Measurements from ENCODE around the gene GOLGB1.

Gene GOLGB1

DNA sequence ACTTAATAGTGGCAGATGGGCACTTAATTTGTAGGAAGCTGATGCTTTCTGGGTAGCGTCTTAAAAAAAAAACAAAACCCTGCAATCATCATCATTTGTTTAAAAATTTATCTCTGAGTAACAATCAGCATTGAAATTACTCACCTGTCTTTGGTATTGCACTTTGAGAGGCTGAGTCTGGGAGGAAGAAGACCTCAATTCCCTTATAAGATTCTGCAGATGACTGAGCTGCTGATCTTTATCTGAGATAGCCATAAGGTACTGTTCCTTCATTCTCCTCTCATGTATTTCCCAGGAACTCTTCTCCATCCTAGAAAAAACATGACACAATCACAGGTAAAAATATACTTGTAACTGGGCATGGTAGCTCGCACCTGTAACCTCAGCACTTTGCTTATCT, 72.4 kb downstream of the GOLGB1 start:
- no peak for DNase-seq

DNA sequence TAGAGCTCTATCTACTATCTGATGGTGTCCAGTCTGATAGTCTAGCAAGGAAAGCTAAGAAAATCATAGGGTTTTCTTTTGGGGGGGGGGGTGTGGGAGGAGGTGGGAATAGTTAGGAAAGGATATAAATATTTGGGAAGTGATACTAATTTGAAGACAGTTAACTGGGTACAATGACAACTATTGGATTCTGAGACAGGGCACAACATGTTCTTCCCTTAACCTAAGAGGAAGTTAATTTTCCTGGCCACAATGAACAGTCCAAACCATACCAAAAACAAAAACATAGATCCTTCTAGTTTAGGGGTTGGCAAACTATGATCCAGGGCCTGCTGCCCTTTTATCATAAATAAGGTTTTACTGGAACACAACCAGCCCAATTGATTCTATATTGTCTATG, 78.9 kb downstream of the GOLGB1 start:
- DNase-seq: no peak

DNA sequence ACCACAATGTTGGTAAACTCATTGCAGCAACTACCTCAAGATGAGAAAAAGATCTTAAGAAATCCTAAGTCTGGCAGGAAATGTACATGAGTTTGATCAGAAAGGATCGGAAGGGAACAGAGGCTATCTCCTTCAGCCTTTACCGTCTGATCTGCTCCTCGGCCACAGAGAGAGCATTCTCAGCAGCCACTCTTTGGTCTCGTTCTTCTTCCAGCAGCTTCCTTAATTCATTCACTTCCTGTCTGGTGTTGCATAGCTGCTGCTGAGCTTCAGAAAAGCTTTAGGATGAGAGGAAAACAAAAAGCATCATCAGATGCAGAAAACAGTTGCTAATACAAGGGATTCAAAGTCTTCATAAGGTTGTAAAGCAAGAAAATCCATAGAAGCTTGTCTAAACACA, 82.2 kb downstream of the GOLGB1 start:
- no peak for DNase-seq

DNA sequence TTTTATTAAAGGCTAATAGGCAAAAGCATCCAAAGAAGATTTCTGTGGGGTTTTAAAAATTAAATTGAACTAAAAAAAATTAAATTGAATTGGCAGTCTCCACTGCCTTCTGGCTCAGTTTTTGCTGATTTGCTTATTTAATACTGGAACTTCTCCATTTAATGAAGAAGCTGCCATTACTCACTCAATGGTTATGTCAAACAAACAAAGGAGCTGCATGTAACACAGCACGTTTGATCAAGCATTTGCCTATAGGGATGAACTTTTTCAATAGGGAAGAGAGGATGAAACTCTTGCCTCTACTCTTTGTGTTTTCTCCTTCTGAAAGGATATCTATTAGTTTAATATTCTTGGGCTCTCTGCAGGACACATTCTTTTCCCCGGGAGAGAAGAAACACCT, 84.1 kb downstream of the GOLGB1 start:
- no peak for DNase-seq

DNA sequence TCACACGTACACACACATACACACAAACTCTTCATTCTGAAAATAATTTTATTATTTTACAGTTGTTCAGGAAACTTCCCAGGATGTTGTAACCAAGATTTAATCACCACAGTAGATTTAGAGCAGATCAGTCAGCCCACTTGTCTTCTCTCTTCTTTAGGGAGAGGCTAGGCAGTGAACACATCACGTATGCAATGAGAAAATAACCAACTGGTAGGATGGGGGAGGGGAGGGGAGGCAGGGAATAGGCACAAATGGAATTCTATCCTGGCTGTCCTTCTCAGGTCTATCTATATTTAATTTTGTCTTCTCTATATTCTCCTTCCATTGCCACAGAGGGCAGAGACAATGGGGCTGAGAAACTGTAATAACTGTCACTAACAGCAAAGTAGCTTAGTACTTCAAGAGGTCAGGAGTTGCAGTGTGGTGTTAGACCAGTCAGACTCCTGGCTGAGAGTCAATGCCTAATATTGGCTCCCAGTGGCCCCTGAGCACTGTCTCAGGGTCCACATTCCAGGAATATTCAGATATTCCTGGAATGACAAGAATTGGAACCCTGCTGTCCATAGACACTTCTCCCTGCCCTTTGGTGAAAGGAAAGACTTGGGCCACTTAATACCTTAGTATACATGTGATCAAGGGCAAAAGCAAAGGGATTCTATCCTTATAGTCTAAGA, 86.2 kb downstream of the GOLGB1 start:
- DNase-seq: no peak

DNA sequence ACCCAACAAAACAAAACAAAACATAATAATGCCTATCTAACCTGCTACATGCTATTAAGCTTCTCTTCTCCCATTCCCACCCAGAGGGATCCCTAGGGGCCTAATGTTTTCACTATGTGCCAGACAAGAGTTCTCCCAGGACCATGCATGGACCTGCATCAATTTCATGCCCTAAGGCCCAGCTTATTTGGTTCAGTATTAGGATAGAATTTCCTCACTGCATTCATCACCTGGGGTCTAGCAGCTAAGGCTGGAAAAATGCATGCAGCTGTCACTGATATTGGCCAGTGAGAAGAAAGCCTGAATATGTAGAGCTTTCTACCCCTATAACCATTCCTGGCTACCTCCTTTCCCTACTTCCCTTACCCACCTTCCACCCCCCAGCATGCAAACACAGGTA, 86.8 kb downstream of the GOLGB1 start:
- DNase-seq: no peak

DNA sequence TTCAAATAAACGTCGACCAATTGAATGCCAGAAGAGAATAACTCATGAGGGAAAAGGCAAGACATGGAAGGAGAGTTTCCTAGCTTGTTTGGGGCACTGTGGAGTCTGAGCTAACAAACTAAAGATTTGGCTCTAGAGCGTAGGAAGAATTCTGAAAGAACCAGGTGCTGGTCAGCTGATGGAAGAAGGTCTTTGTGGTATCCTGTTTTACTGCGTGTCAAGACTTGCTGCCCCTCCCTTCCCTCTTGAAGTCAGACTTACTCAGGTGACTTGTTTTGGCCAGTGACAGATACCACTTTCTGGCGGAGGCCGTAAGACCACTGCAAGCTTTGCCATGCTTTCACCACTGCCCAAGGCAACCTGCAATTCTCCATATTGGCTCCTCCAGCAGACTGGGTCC, 88.2 kb downstream of the GOLGB1 start:
- DNase-seq: no peak

DNA sequence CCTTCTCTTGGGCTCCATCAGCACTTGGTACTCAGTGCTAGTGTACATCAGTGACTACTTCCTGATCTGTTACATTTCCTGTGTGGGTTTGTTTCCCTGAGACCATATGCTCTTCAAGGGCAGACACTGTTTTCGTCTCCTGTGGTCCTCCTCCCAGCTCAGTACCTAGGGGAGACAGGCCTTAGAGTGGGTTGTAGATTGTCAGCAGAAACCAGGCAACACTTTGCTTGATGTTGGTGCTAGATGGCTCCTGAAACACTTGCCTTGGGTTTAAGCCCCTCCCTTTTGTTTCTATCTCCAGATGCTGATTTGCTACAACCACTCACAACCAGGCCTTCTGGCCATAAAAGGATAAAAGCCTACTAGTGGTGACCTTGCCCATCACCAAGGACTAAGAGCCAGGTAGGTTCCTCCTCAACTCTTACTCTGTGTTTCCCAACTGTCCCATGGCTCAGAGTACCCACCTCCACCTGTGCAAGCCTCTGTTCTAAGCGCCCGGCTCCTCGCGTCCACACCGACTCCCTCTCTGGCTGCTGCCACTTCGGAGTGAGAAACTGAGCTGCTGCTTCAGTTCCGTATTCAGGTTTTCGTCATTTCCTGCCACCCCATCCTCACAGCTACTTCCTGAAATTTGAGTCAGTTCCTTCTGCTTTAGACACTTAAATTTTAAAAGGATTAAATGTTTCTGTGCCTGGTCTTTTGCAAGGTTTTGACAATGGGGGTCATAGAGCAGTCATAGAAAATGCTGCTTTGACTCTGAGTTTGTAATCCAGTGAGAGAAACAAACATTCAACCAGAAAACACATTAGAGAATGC, 89.0 kb downstream of the GOLGB1 start, which contains the start of gene HCLS1:
TSS of gene HCLS1 (minus strand) at position 548 of the 816 bp plus-strand sequence. CDS start 2,556 bp downstream, outside the sequence.
- DNase-seq: peak; percentile 57

DNA sequence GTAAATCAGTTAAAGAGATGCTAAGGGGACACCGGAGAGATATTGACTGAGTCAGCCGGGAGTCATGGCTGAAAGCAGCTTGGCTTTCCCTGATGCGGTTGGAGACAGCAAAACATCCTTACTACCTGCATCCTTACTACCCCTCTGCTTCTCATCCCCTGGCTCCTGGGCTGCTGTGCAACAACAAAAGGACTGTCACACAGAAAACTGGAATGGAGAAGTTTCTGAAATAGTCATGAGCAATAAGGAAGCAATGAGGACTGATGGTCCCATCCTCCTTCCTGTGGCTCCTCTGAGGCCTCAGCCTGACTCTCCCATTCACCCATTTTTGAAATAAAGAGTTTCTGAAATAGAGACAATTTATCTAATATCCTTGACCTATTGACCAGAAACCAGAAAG, 90.0 kb downstream of the GOLGB1 start:
- no peak for DNase-seq

DNA sequence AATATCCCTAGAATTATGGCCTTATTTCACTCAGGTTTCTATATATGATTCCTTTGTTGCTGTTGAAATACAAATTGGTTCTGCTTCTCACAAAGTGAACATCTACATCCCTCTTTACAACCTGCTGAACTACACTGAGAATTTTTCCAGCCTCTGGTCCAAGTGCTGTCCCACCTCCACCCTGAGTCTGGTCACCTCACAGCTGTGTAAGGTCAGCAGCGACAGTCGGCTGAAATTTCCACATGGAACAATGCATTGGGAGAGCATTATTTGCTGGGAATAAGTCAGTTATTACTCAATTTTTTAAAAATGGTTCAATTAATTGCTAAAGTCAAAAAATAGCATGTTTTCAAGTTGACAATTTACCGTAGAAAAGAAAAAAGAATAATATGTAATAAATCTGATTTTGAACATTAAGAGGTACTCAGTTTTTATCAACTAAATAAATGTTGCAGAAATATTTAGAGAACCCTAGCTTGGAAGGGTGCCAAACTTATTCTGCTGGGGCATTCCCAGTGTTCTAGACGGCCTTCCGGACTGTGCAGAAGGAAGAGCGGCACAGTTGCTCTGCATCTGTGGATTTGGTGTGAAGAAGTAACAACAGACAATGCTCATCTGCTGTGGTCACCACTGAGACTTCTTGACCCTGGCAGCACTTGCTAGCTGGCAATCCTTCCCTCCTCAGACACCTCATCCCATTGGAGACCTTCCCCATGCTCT, 90.7 kb downstream of the GOLGB1 start:
- no peak for DNase-seq

DNA sequence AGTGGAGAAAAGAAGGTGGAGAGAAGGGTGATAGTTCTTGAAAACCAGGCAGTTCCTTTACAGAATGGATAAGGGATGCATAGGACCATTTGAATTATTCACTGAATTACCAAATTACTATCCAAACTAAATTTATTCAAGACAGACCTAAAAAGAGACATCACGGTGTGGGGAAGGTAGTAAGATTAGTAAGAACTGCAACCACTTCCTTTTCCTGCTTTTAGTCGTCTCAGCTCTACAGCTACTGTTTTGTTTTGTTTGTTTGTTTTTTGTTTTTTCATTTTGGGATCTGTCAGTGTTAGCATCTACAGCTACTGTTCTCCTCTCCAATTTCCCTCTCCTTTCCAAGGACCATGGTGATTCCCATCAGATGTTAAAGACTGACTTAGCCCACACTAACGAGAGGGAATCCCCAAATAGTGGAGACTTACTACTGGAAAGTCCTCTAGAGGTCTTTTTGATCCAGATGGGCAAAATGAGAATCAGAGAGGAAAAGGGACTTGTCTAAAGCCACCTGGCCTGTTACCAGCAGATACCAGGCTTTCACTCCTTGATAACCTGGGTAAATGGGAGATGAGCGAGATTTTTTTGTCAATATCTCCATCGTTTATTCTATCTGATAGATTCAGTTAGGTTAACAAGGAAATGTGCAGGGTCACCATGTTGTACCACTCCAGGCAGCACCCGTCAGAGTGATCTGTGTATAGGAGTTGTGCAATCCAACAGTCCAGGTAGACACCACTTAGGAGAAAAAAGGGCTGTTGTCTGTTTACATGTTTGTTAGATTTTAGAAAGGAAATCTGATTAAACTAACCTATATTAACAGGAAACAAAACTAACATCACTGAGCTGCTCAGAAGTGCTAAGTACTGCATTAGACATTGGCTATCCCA, 94.8 kb downstream of the GOLGB1 start:
- DNase-seq: no peak

DNA sequence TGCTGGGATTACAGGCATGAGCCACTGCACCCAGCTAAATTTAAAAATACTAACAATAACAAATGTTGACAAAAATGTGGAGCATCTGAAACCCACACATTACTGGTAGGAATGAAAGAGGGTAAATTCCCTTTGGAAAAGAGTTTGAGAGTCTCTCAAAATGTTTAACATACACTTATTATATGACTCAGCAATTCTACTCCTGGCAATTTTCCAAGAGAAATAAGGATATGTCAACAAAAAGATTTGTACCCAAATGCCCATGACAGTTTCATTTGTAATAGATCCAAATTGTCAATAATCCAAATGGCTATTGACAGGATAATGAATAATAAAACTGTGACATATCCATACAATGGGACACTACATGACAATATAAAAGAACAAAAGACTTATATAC, 97.9 kb downstream of the GOLGB1 start:
- DNase-seq: no peak

DNA sequence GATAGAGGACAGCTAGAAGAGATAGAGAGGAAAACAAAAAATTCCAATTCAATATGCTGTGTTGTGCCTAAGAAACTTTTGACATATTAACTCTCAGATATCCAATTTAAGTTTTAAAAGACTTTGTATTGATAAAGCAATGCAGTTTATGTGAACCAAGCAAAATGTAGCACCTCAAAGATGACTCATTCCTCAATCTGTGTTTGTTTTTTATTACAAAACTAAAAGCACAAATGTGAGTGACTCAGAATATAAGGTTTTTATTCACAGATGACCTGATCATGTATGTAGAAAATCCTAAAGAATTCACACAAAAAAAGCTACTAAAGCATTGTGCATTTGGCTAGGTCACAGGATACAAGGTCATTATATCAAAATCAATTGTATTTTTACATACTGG, 99.9 kb downstream of the GOLGB1 start:
- no peak for DNase-seq

DNA sequence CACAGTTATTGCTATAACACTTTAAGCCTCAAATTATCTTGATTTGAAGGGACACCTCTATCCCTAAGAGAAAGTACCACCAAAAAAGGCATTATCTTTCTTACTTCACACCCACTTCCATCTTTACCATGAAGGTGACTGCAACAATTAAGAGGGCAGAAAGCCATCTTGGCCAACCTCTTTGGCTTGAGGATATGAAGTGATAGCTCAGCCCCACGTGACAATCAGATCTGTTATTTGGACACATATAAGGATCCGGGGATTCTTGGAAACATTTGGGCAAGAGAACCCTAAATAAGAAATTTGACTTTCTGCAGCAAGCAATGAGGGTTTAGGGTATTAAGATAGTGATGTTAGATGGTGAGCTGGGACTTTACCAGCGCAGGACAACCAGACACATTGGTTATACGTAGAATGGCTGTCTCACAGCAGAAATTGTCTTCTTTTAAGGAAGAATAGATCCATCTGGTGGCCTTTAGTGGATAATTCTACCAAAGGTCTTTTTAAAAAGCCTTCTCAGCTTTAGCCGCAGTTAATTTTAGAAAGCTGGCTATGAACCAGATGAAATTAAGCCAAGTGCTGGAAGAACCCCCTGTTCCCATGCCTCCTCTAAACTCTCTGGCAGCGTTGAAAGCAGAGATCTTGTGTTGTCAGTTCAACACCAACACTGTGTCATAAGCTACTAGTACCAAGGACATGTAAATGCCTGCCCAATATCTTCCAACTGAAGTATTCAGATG, 101.2 kb downstream of the GOLGB1 start:
- DNase-seq: no peak

DNA sequence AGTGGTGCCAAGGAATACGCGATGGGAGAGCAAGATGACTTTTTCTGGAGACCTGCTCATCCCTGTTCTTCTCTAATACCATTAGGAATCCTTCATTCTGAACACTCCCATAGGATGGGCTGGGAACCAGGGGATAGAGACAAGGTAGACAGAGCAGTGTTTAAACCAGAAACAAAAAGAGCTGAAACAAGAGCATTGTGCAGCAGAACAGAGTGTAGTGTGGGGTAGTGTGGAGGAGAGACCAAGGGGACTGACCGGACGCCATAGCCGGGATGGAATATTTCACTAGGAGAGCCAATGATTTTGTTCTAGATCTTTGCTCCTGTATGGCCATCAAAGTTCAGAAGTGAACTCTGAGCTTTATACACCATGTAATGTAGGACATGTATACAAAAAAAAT, 104.5 kb downstream of the GOLGB1 start:
- no peak for DNase-seq

DNA sequence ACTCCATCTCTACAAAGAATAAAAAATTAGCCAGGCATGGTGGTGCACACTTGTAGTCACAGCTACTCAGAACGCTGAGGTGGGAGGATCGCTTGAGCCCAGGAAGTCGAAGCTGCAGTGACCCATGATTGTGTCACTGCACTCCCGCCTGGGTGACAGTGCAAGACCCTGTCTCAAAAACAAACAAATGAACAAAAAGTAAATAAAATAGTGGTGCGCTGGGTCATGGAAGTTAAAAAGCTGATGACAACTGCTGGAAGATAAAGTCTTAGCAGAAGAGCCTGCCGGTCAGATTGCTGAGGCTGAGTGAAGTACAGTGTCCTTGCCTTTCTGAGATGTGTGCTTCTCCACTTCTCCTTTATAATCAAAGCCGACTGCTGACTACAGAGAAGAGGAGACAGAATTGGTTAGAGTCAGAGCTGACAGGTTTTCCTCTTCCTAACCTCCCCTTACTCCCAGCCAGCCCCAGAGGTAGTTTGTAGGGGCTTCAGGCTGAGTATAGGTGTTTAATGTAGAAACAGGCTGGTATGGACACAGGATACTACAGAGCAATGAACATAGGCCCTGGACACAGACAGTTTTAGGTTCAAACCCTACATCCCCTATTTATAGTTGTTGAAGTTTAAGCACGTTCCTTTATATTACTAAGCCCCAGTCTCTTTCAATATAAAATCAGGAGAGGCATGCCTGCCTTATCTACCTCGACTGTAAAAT, 106.8 kb downstream of the GOLGB1 start:
- no peak for DNase-seq

DNA sequence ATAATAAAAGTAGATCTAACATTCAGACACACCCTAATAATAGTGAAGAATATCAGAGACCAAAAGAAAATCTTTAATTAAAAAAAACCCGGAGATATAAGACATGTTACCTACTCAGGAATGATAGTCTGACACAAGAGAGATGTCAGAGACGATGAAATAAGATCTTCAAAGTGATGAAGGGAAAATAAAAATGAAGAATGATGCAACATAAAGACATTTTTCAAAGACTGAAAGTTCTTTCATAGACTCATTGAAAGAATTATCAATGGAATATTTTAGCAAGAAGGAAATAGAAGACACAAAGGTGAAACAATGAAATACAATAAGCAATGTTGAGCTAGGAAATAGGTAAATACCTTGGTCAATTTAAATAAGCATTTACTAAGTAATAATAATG, 108.4 kb downstream of the GOLGB1 start:
- no peak for DNase-seq

DNA sequence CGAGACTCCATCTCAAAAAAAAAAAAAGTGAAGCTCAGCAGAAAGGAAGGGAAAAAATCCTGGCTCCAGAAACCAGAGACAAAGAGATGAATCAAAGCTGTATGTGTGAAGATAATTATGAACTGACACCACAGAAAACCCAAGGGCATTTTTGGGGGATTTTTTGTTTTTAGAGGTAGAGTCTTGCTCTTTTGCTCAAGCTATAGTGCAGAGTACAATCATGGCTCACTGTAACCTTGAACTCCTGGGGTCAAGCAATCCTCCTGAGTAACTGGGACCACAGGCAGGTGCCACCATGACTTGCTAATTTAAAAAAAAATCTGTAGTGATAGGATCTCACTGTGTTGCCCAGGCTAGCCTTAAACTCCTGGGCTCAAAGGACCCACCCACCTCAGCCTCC, 111.6 kb downstream of the GOLGB1 start:
- DNase-seq: no peak

DNA sequence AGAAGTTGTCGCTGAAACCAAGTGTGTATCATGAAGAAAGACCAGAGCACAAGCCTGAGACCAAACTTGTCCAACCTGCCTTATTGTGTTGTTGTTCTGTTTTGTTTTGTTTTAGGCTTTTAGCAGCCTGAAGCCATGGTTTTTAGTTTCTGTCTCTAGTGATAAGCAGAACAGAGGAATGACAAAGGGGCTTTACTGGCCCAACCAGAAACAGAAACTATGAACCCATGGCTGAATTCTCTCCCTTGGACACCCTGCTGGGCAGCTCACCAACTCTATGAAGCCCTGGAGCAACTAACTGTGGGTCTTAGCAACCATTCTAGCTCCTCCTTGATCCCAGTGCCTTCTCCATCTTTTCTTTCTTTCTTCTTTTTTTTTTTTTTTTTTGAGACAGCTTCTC, 119.2 kb downstream of the GOLGB1 start:
- DNase-seq: no peak

DNA sequence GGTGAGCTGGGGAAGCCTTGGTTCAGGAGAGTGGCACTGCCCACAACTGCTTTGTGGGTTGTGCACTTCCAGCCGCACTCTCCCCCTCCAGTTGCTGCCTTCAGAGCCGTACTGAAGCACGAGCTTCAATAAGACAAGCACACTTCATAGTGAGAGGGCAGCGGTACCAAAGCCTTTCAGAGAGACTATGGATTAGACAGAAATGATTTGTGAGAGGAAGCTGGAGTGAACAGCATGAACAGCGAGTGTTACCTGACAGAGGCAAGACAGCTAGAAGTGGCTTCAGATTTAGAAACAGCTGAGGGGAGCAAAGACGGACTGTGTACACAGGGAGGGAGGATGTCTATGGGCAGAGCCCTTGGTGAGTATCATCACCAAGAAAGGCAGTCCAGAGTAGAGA, 119.9 kb downstream of the GOLGB1 start:
- no peak for DNase-seq

DNA sequence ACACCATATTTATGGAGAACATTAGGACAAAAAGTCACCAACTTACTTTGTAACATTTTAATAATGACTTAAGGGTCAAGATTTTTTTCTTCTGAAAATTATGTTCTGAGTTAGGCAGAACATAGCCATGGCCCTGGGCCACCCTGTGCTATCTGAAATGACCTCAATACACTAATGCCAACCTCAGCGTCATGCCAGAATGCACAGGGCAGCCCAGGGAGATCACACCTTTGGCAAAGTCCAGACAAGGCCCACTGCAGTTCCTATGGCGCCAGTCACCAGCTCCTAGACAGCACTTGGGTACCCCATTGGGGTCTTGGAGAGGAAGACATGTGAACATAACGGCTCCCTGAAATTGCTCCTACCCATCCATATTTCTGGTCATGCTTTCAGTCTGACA, 121.9 kb downstream of the GOLGB1 start:
- no peak for DNase-seq

All from stimulated activated CD4-positive, alpha-beta T cell treated with anti-CD3 and anti-CD28 coated beads, Interleukin-12 subunit alpha, Interleukin-12 subunit beta, amount 100 ng/mL, for 4 hours (primary cell).